Effector memory CD8-positive, alpha-beta T cell (primary cell): Measurements from ENCODE around the gene DDRGK1.
"Not testable (repeated sequence)": the region's sequence is repeated elsewhere in the genome, so short reads cannot be mapped to it uniquely, and the experiment has no call there.

ENCODE experiments used
- ATAC-seq: fragments of 150-1000 bp; cut with Tn5 transposase; replicated peaks from 2 replicates; pipeline ENCODE4 v1.10.0; 2021; ENCODE audit warnings: mild to moderate bottlenecking, moderate library complexity
- DNase-seq, 3 experiments: peaks; one replicate each; pipeline ENCODE4 v3.0.0; 2021
- H3K27ac Mint-ChIP-seq, 2 donors: one replicate each; pipeline ENCODE4 v1.8.0; 2022; ENCODE audit warnings: mild to moderate bottlenecking in 2 of 2, mixed read lengths in 2 of 2, moderate library complexity in 2 of 2
- H3K27me3 Mint-ChIP-seq, 2 donors: one replicate each; pipeline ENCODE4 v1.8.0; 2022; ENCODE audit warnings: mixed read lengths in 2 of 2
- H3K36me3 Mint-ChIP-seq: one replicate; pipeline ENCODE4 v1.8.0; 2022; ENCODE audit warnings: mild to moderate bottlenecking, moderate library complexity, mixed read lengths; ENCODE audit not compliant: insufficient read depth
- H3K4me1 Mint-ChIP-seq, 2 donors: one replicate each; pipeline ENCODE4 v1.8.0; 2022; ENCODE audit warnings: low read depth in 2 of 2, mixed read lengths in 2 of 2
- H3K4me3 Mint-ChIP-seq, 2 donors: one replicate each; pipeline ENCODE4 v1.8.0; 2022; ENCODE audit warnings: mild to moderate bottlenecking in 2 of 2, mixed read lengths in 2 of 2, moderate library complexity in 2 of 2
- H3K9me3 Mint-ChIP-seq, 2 donors: one replicate each; pipeline ENCODE4 v1.8.0; 2022; ENCODE audit warnings: mixed read lengths in 2 of 2

Gene DDRGK1

GRCh38 chr20:3218307-3218988 is 14.0 kb upstream of the DDRGK1 start:
- no peaks in the 10 kb centered on the region for H3K27me3 Mint-ChIP-seq
- no peaks in the 10 kb centered on the region for H3K9me3 Mint-ChIP-seq
- peak; percentile 97 for ATAC-seq
- H3K4me3 Mint-ChIP-seq, result no peak overlapping the region
- peaks cover 0 to 2% of the 10 kb centered on the region in 2 donors for H3K4me1 Mint-ChIP-seq
- H3K27ac Mint-ChIP-seq, result no peak overlapping the region
- DNase-seq, result peak; percentile 70 to 74 (median 73)
- peaks cover 39% of the 10 kb centered on the region for H3K36me3 Mint-ChIP-seq

GRCh38 chr20:3215359-3215917 is 11.0 kb upstream of the DDRGK1 start:
- not testable (repeated sequence) for H3K27ac Mint-ChIP-seq, H3K4me3 Mint-ChIP-seq, ATAC-seq, DNase-seq, H3K27me3 Mint-ChIP-seq, H3K4me1 Mint-ChIP-seq, H3K9me3 Mint-ChIP-seq
- peaks cover 29% of the 10 kb centered on the region for H3K36me3 Mint-ChIP-seq

- H3K27me3 Mint-ChIP-seq, result no peaks in the 10 kb centered on the region
- ATAC-seq, result no peak
- H3K4me1 Mint-ChIP-seq, result peaks cover 19 to 23% of the 10 kb centered on the region in 2 donors
- no peak overlapping the region for H3K4me3 Mint-ChIP-seq
- H3K27ac Mint-ChIP-seq, result peak overlapping the region in 1 of 2 donors; percentile 14
- DNase-seq, result no peak
- H3K36me3 Mint-ChIP-seq, result peaks cover 36% of the 10 kb centered on the region
- H3K9me3 Mint-ChIP-seq, result no peaks in the 10 kb centered on the region
These were observed 8.7 kb upstream of the DDRGK1 start for GRCh38 chr20:3213226-3213625.

- Mint-ChIP-seq H3K36me3 (peaks cover 29% of the 10 kb centered on the region), H3K4me1 (peaks cover 19 to 23% of the 10 kb centered on the region in 2 donors), H3K9me3 (no peaks in the 10 kb centered on the region), H3K4me3 (peak overlapping the region; percentile 83 to 100), H3K27me3 (no peaks in the 10 kb centered on the region), H3K27ac (peak overlapping the region; percentile 90 to 100)
- no peak for DNase-seq
- ATAC-seq, result no peak
These were observed 5.9 kb upstream of the DDRGK1 start for GRCh38 chr20:3210346-3210745.

- H3K9me3 Mint-ChIP-seq, result no peaks in the 10 kb centered on the region
- no peak for DNase-seq
- H3K27me3 Mint-ChIP-seq, result no peaks in the 10 kb centered on the region
- peak overlapping the region; percentile 83 to 100 for H3K4me3 Mint-ChIP-seq
- peak overlapping the region; percentile 90 to 100 for H3K27ac Mint-ChIP-seq
- peaks cover 19 to 23% of the 10 kb centered on the region in 2 donors for H3K4me1 Mint-ChIP-seq
- H3K36me3 Mint-ChIP-seq, result peaks cover 24% of the 10 kb centered on the region
- peak; percentile 25 for ATAC-seq
These were observed 5.5 kb upstream of the DDRGK1 start for GRCh38 chr20:3209946-3210317.

GRCh38 chr20:3209257-3209945 is 4.9 kb upstream of the DDRGK1 start, which contains the start of gene ITPA:
ITPA (plus strand) TSS chr20:3209498; CDS start chr20:3209552, 54 bp downstream.
- no peaks in the 10 kb centered on the region for H3K27me3 Mint-ChIP-seq
- H3K4me3 Mint-ChIP-seq, result peak within 1 kb of the TSS; percentile 83 to 100
- ATAC-seq (peak; percentile 39), DNase-seq (peak; percentile 28 to 36 (median 28))
- H3K27ac Mint-ChIP-seq, result peak within 1 kb of the TSS; percentile 90 to 100
- no peaks in the 10 kb centered on the region for H3K9me3 Mint-ChIP-seq
- H3K4me1 Mint-ChIP-seq, result peaks cover 23 to 25% of the 10 kb centered on the region in 2 donors
- peaks cover 23% of the 10 kb centered on the region for H3K36me3 Mint-ChIP-seq

GRCh38 chr20:3208786-3209256 is 4.3 kb upstream of the DDRGK1 start:
- Mint-ChIP-seq H3K4me1 (peaks cover 27 to 29% of the 10 kb centered on the region in 2 donors), H3K27ac (peak overlapping the region; percentile 90 to 100), H3K36me3 (peaks cover 29% of the 10 kb centered on the region), H3K9me3 (no peaks in the 10 kb centered on the region), H3K27me3 (no peaks in the 10 kb centered on the region), H3K4me3 (peak overlapping the region; percentile 83 to 100)
- DNase-seq (no peak), ATAC-seq (peak; percentile 3)

GRCh38 chr20:3203315-3204123 is 963 bp downstream of the DDRGK1 start:
- Mint-ChIP-seq H3K36me3 (peaks cover 52% of the 10 kb centered on the region), H3K27me3 (no peaks in the 10 kb centered on the region), H3K4me3 (peak overlapping the region; percentile 98 to 99), H3K27ac (peak overlapping the region; percentile 96 to 99), H3K4me1 (peaks cover 16 to 29% of the 10 kb centered on the region in 2 donors), H3K9me3 (no peaks in the 10 kb centered on the region)
- DNase-seq, result peak; percentile 12 to 50 (median 17)
- ATAC-seq, result peak; percentile 27

- Mint-ChIP-seq H3K36me3 (peaks cover 57% of the 10 kb centered on the region), H3K9me3 (no peaks in the 10 kb centered on the region), H3K27me3 (no peaks in the 10 kb centered on the region), H3K27ac (peak overlapping the region; percentile 96 to 99), H3K4me3 (peak overlapping the region; percentile 98 to 99), H3K4me1 (peaks cover 15 to 28% of the 10 kb centered on the region in 2 donors)
- ATAC-seq, result no peak
- no peak for DNase-seq
These were observed 1.5 kb downstream of the DDRGK1 start for GRCh38 chr20:3202965-3203314.

- peaks cover 75% of the 10 kb centered on the region for H3K36me3 Mint-ChIP-seq
- H3K9me3 Mint-ChIP-seq, result no peaks in the 10 kb centered on the region
- no peak for DNase-seq
These were observed 4.3 kb downstream of the DDRGK1 start for GRCh38 chr20:3199976-3200755.

GRCh38 chr20:3199206-3199605 is 5.3 kb downstream of the DDRGK1 start:
- Mint-ChIP-seq H3K36me3 (peaks cover 75% of the 10 kb centered on the region), H3K4me3 (no peak overlapping the region), H3K27me3 (no peaks in the 10 kb centered on the region), H3K4me1 (peaks cover 17 to 31% of the 10 kb centered on the region in 2 donors), H3K9me3 (no peaks in the 10 kb centered on the region), H3K27ac (peak overlapping the region; percentile 11 to 18)
- ATAC-seq (no peak), DNase-seq (no peak)

More at GRCh38 chr20:3199976-3200755, 4.3 kb downstream of the DDRGK1 start:
- no peaks in the 10 kb centered on the region for H3K27me3 Mint-ChIP-seq
- no peak for ATAC-seq
- peaks cover 18 to 37% of the 10 kb centered on the region in 2 donors for H3K4me1 Mint-ChIP-seq
- peak overlapping the region in 1 of 2 donors; percentile 28 for H3K27ac Mint-ChIP-seq
- no peak overlapping the region for H3K4me3 Mint-ChIP-seq

- ATAC-seq (no peak), DNase-seq (no peak)
- Mint-ChIP-seq H3K9me3 (no peaks in the 10 kb centered on the region), H3K4me3 (no peak overlapping the region), H3K27ac (peak overlapping the region; percentile 44 to 76), H3K4me1 (peaks cover 10 to 20% of the 10 kb centered on the region in 2 donors), H3K27me3 (no peaks in the 10 kb centered on the region), H3K36me3 (peaks cover 86% of the 10 kb centered on the region)
These were observed 8.8 kb downstream of the DDRGK1 start for GRCh38 chr20:3195590-3196237.
